ACHN (cell line): ENCODE data around the gene NFAM1.

Source experiments
- DNase-seq: peaks from one replicate; pipeline ENCODE4 v3.0.0-alpha.2; 2015
- in situ Hi-C: cut with HindIII; loops from 2 replicates; pipeline ENCODE4 v1.10.0; 2017; ENCODE audit warnings: low sequenced_read_pairs, low pct_ligation_motif_present, low pct_unique_long_range_greater_than_20kb

The NFAM1 gene

GRCh38 chr22:42397332-42398249 is 34.6 kb downstream of the NFAM1 start:
- in situ Hi-C loops: no loop called here
- no peak for DNase-seq

DNA sequence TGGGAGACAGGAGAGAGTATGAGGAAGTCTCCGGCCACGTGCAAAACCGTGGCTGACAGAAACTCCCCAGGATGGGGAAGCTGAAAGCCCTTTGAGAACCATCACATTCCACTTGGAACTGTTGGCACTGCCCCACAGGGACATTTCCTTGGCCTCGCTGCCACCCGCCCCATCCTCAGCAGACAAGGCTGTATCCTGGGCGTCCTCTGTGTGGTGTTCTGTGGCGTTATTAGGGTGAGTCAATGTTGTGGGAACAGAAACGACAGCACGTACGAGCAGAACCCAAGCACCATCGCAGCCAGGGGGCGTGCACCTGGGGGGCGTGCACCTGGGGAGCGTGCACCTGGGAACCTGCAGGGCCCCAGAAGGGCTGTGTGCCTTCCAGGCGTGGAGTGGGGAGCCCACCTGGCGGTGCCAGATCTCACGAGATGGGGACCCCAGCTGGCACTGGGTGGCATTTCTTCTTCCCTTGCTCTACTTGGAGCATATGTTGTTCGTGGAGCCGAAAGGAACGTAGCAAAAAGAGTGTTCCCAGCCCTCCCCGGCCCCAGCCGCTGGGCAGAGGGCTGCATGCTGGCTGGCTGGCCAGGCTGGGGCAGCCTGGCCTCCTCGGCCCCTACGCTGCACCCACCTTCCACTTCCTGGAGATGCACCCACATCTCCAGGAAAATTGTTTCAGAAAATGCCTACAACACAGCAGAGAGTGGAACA is 35.4 kb downstream of the NFAM1 start:
- in situ Hi-C loops: no loop called here
- no peak for DNase-seq

DNA sequence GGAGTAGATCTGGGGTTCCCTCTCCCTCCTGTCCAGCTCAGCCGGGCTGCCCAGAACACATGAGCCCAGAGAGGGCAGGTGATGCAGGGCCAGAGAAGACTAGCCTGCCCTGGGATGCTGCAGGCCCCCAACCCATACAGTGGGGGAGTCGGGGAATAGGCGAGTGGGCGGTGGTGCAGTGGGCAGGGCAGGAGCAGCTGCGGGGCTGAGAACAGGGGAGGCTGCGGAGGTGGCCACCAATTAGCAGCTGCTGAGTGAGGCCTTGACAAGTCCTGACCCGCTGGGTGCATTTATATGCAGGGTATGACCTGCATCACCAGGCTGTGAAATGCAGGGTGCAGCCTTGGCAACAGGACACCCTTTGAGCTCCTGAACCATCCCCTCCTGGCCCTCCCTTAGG is 43.1 kb downstream of the NFAM1 start:
- DNase-seq: no peak
- in situ Hi-C loops: no loop called here

GRCh38 chr22:42388130-42388797 is 43.9 kb downstream of the NFAM1 start:
- in situ Hi-C loops: no loop called here
- DNase-seq: no peak

DNA sequence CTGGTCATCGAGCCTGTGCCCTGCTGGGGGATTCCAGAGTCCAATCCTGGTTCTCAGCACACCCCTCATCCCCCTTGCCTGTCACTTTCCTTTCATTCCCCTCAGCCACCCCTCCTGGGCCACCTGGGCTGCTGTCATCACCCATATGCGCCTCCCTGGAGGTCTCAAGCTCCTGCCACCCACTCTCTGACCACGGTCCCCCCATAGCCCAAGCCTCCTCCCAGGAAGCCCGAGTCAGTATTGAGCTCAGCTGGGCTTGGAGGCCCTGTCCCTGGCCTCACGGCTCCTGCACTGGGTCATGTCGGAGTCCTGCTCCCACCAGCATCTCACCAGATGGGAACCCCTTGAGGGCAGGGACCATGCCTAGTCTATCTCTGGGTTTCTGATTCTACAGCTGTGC is 44.6 kb downstream of the NFAM1 start:
- DNase-seq: no peak
- in situ Hi-C loops: no loop called here

DNA sequence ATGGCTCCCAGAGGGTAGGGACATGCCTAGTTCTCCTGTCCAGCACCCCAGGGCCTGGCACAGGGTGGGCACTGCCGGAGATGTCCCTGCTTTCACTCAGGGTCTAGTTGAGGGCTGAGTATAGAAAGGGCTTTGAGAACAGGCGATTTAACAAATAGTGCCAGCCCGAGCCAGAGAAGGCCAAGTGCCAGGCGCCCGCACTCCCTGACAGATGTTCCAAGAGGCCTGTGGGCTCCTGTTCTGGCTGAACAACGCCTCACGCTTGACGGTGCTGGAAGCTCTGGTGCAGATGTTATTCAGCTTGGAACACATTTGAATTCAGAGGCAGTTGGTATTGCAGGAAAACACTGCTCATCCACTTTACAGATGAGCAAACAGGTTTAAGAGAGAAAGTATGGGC is 46.5 kb downstream of the NFAM1 start:
- no peak for DNase-seq
- in situ Hi-C loops: no loop called here

- DNase-seq: no peak
- in situ Hi-C loops: no loop called here
Observed at GRCh38 chr22:42384506-42384905, 47.7 kb downstream of the NFAM1 start.

GRCh38 chr22:42383851-42384417 is 48.3 kb downstream of the NFAM1 start:
- in situ Hi-C loops: no loop called here
- DNase-seq: no peak

- in situ Hi-C loops: no loop called here
- DNase-seq: no peak
Observed at GRCh38 chr22:42383287-42383686, 48.9 kb downstream of the NFAM1 start.

DNA sequence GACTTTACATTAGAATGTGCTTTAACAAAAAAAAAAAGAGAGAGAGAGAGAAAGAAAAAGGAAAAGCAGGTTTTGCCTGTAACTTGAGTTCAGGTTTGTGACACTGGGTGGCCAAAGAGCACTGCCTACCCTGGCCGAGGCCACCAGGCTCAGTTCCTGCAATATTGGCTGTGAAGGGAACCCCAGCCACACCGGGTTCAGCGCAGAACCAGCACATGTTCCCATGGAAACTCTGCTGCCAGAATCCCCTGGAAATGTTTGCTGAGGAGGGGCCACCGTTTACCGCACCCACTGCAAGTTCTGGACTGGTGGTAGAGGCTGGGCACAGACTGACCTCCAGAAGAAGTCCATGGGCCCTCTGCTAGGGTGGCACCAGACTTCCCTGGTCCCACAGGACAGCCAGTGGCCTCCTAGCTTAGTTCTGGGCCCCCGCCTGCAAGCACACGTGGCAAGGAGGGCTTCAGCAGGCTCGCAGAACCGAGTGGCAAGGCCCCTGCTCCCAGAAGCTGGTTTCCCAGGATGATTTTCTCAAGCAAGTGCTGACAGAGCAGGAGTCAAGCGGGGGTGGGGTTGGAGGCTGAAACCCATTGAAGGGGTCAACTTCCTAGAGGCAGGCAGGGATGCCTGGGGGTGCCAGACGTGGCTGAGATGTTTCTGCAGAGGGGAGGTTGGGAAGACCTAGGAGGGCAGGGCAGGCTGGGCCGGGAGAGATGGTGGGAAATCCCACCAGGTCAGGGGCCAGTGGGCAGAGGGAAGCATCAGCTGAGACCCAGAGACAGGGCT is 51.2 kb downstream of the NFAM1 start:
- DNase-seq: no peak
- in situ Hi-C loops: no loop called here

DNA sequence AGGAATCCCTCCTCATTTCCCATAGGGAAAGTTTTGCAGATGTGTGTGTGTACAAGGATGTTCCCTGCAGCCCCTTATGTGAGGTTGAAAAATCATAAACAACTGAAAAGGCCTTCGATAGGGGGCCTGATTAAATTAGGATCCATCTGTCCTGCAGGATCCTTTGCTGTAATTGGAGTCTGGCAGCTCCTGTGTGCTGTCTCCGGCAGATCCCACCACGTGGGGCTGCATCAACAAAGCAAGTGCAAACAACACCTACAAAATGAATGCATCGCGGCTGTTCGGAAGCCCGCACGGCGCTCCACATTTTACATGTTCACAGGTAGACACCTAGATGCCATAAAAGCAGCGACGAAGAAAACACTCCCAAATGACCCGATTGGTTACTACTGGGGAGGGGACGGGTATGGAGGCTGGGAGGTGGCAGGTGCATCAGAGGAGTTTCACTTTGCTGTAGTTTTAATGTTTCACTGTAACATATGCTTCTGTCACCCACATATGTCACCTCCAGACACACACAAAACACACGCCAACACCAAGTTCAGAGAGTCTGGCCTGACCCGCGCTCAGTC is 52.2 kb downstream of the NFAM1 start:
- DNase-seq: no peak
- in situ Hi-C loops: no loop called here

DNA sequence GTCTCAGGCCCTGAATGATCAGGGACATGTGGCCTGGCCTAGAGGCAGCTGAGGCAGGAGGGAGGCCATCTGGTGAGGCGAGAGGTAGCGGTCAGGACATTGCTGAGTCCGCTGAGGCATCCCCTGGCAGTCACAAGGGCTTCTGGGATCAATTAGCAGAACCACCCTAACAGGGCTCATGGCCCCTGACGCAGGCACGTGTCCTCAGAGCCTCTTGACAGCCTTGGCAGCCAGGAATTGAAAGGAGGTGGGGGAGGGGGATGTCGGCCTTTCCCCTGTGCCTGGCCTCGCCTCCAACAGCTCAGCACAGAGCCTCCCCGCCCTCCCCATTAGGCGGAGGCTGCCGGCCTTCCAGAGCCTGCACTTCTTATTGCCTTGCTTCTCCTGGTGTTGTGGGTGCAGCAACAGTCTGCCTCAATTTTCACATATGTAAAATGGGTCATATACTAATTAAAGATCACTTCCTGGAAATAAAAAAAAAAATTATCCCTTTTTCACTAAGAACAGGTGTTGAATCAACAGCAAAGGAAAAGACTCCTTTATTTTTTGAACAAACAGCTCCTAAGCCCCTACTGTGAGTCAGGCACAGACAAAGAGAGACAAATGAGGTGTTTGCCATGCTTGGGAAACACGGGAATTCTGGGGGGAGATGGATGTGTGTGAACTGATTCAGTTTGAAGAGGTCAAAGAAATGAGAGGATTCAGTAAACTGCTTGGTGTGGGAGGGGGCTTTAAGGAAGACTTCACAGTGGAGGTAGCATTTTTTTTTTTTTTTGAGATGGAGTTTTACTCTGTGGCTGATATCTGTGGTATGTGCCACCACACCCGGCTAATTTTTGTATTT is 55.3 kb downstream of the NFAM1 start:
- no peak for DNase-seq
- in situ Hi-C loops: no loop called here

GRCh38 chr22:42375982-42376381 is 56.2 kb downstream of the NFAM1 start:
- in situ Hi-C loops: no loop called here

GRCh38 chr22:42372976-42373375 is 59.2 kb downstream of the NFAM1 start:
- DNase-seq: no peak
- in situ Hi-C loops: no loop called here

More at GRCh38 chr22:42375982-42376381, 56.2 kb downstream of the NFAM1 start:
- DNase-seq: no peak

DNA sequence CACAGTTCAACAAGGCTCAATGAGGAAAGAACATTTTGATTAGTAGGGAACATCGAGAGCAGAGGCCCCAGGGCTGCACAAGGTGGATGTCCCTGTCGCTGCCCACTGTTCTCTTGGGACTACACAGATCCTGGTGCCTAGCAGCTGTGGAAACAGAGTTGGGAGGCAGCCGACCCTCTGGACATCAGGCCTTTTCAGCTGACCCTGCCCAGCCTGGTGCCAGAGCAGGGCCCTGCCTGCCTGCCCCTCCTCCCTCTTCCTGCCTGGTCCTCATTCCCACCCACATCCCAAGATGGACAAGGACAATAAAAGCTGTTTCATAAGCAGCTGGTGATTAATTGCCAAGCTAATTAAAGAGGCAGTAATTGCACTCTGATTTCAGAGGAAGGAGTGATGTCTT is 60.7 kb downstream of the NFAM1 start:
- no peak for DNase-seq
- in situ Hi-C loops: no loop called here

- no peak for DNase-seq
- in situ Hi-C loops: no loop called here
Observed at GRCh38 chr22:42371099-42371498, 61.1 kb downstream of the NFAM1 start.
